ENCODE measurements around the gene CACNA2D4.

GRCh38 chr12:1847411-1847810 lies 71.0 kb downstream of the CACNA2D4 start:
- no peak for TF ChIP-seq CTCF (IDR thresholded peaks at IDR 0.05)
- no peak for TF ChIP-seq POLR2A (IDR thresholded peaks at IDR 0.05)
